ENCODE data around the gene FBXW12. TPM values are rescaled to one million over a fixed set of nuclear protein-coding genes. Genes with fewer than 3 reads are reported as not detected.

FBXW12 gene
- total RNA-seq, 4 donors from 2014 or later: not detected

GRCh38 chr3:48417529-48418108, 45.6 kb downstream of the FBXW12 start:
- TF ChIP-seq, protein P1, sequence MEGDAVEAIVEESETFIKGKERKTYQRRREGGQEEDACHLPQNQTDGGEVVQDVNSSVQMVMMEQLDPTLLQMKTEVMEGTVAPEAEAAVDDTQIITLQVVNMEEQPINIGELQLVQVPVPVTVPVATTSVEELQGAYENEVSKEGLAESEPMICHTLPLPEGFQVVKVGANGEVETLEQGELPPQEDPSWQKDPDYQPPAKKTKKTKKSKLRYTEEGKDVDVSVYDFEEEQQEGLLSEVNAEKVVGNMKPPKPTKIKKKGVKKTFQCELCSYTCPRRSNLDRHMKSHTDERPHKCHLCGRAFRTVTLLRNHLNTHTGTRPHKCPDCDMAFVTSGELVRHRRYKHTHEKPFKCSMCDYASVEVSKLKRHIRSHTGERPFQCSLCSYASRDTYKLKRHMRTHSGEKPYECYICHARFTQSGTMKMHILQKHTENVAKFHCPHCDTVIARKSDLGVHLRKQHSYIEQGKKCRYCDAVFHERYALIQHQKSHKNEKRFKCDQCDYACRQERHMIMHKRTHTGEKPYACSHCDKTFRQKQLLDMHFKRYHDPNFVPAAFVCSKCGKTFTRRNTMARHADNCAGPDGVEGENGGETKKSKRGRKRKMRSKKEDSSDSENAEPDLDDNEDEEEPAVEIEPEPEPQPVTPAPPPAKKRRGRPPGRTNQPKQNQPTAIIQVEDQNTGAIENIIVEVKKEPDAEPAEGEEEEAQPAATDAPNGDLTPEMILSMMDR (IDR thresholded peaks at IDR 0.05): no peak
- TF ChIP-seq POLR2A (IDR thresholded peaks at IDR 0.05): no peak
- DNase-seq (ENCODE audit: low spot score in 2 of 2): no peak
- H3K4me3 ChIP-seq (ENCODE audit: low read depth, poor library complexity, severe bottlenecking): no peak overlapping the region
- intact Hi-C loops (cut with DNase I; ENCODE audit: low total_unique reads): no loop called here
- 90% methylated on average over 10 to 14 of the region's 14 CpGs for WGBS, 2 donors

- no peak for TF ChIP-seq POLR2A (IDR thresholded peaks at IDR 0.05)
- TF ChIP-seq, protein P1 (IDR thresholded peaks at IDR 0.05): no peak
- no peak for DNase-seq (ENCODE audit: low spot score in 2 of 2)
- no peak overlapping the region for H3K4me3 ChIP-seq (ENCODE audit: low read depth, poor library complexity, severe bottlenecking)
- intact Hi-C loops (cut with DNase I; ENCODE audit: low total_unique reads): no loop called here
- WGBS, 2 donors: 85 to 89% methylated on average over 16 to 17 of the region's 17 CpGs
Measured at GRCh38 chr3:48418140-48418539, 46.1 kb downstream of the FBXW12 start.

DNA sequence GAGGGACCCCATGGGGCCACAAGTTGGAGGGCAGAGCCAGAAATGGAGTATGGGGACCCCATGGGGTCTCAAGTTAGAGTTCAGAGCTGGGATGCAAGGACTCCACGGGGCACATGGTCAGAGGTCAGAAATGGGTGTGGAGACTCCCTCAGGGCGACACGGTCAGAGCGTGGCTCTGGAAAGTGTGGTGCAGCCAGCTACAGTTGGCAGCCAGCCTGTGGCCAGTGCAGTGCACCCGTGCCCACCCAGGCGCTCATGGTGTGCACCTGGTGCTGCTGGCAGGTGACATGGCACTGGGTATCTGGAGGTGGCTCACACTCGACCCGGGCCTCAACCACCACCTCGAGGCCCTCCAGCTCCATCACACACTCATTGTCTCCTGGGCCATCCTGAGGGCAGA, 46.6 kb downstream of the FBXW12 start:
- H3K4me3 ChIP-seq (ENCODE audit: low read depth, poor library complexity, severe bottlenecking): no peak overlapping the region
- TF ChIP-seq, protein P1 (IDR thresholded peaks at IDR 0.05): no peak
- TF ChIP-seq POLR2A (IDR thresholded peaks at IDR 0.05): no peak
- no peak for DNase-seq (ENCODE audit: low spot score in 2 of 2)
- WGBS, 2 donors: 81 to 88% methylated on average over 6 to 7 of the region's 9 CpGs
- intact Hi-C loops (cut with DNase I; ENCODE audit: low total_unique reads): no loop called here

- intact Hi-C loops (cut with DNase I; ENCODE audit: low total_unique reads): no loop called here
- TF ChIP-seq POLR2A (IDR thresholded peaks at IDR 0.05): no peak
- TF ChIP-seq, protein P1 (IDR thresholded peaks at IDR 0.05): no peak
Measured at GRCh38 chr3:48419149-48419548, 47.1 kb downstream of the FBXW12 start.

DNA sequence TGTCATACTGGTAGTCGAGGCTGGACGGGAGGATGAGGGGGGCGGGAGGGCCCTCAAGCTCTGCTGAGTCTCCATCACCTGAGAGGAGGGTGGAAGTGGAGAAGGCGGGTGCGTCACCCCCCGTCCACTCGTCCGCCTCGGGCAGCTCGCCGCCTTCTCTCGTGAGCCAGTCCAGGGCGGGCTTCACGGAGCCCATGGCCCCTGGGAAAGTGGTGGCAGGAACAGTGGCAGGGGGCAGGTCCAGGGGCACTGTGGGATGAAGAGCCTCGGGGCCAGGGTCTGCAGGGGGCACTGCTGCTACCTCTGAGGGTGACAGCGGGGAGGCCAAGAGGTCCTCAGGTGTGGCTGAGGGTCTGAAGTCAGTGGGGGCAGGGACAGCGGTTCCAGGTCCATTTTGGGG, 47.6 kb downstream of the FBXW12 start:
- intact Hi-C loops (cut with DNase I; ENCODE audit: low total_unique reads): no loop called here
- WGBS, 2 donors: 86 to 90% methylated on average over 17 of the region's 17 CpGs
- TF ChIP-seq, protein P1 (IDR thresholded peaks at IDR 0.05): no peak
- no peak for TF ChIP-seq POLR2A (IDR thresholded peaks at IDR 0.05)
- no peak overlapping the region for H3K4me3 ChIP-seq (ENCODE audit: low read depth, poor library complexity, severe bottlenecking)
- DNase-seq (ENCODE audit: low spot score in 2 of 2): no peak

More at GRCh38 chr3:48419149-48419548, 47.1 kb downstream of the FBXW12 start:
- 87 to 92% methylated on average over 8 to 9 of the region's 9 CpGs for WGBS, 2 donors
- DNase-seq (ENCODE audit: low spot score in 2 of 2): no peak
- H3K4me3 ChIP-seq (ENCODE audit: low read depth, poor library complexity, severe bottlenecking): no peak overlapping the region

DNA sequence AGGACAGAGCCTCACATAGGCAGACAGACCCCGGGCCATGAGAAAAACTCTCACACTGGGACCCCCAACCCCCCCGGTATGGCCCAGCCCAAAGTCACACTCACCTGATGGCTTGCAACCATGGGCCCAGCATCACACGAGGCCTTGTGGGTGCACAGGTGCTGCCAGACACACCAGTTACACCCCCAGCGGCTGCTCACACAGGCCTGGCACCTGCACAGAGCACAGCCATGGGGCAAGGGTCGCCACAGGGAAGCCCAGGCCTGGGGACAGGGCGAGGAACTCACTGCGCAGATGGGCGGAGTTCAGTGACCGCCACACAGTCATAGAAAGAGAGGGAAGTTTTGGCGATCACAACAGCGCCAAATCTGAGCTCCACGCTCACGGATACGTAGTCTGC, 48.5 kb downstream of the FBXW12 start:
- no peak overlapping the region for H3K4me3 ChIP-seq (ENCODE audit: low read depth, poor library complexity, severe bottlenecking)
- WGBS, 2 donors: 77 to 86% methylated on average over 12 to 13 of the region's 14 CpGs
- TF ChIP-seq POLR2A (IDR thresholded peaks at IDR 0.05): no peak
- TF ChIP-seq, protein P1 (IDR thresholded peaks at IDR 0.05): no peak
- intact Hi-C loops (cut with DNase I; ENCODE audit: low total_unique reads): no loop called here
- no peak for DNase-seq (ENCODE audit: low spot score in 2 of 2)

Data from lower leg skin (tissue), 4 donors.